ENCODE data around the gene SMARCA2.

Gene SMARCA2

DNA sequence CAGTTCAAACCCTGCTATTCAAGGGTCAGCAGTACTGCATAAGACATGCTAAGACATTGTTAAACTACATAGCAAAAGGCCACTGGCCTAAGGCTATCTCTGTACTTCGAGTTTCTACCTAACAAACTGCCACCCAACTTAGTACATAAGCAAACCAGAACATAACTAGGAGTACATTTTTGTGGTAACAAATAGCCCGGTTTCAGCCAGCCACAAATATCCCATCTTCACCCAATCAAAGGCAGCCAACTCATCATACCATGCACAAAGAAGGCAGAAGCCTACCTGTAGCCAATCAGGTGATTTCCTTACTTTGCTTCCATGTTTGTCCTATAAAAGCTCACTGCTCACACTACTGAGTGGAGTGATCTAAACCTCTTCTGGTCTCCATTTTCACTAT is 201.4 kb downstream of the SMARCA2 start:
- DNase-seq (ENCODE audit: low read depth): no peak

DNA sequence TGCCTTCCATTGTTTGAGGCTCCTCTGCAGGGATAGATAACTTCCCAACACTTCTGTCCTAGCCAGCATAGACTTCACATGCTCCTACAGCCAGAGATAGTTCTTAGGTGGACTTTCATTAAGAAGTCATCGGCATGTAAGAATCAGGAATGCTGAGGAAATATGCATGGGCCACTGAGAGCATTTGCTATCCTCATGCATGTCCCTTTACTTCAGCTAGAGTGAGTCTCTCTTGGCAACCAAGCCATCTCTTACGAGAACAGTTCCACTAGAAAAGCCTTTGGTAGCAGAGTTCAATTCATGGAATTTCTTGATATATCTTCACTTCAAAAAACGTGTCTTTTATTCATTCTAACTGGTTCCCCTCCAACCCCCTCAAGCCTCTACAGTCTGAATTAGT is 202.4 kb downstream of the SMARCA2 start:
- no peak for DNase-seq (ENCODE audit: low read depth)

DNA sequence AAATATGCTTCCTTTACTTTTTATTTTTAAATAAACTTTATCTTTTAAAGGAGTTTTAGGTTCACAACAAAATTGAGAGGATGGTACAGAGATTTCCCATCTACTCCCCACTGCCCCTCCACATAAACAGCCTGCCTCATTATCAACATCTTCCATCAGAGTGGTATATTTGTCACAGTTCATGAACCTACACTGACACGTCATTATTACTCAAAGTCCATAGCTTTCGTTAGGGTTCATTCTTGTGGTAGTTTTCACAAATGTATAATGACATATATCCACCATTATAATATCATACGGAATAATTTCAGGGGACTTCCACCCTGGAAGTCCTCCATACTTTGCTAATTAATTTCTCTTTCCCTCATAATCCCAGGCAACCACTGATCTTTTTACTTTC is 204.9 kb downstream of the SMARCA2 start:
- no peak for DNase-seq (ENCODE audit: low read depth)

DNA sequence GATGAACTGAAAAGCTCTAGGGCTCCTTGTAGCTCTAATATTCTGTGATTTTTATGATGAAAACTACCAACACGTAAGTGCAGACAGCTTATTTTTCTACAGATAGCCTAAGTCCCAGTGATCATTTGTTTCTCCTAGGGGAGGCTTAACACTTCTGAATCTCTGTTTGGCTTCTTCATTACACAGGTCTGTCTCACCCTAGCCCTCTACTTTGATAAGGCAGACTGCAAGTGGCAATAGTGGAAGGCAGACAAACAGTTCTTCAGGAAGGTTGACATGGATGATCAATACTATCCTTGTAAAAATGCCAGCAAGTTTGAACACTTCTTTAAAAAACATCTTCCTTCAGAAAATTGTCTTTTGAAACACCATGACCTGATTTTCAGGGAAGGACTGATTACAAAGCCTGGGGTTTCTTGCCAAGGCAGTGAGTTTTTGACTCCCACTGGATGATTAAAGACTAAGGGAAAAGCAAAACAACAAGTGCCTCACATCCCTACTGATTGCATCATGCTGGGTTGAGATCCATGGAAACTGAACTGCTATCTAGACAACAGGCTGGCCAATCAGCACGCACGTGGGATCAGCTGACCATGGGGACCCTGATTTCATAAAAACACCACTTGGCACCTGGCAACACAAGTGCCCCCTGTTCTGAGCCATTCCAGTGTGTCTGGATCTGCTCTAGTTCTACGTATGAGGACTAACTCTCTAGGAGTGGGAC is 212.2 kb downstream of the SMARCA2 start:
- no peak for DNase-seq (ENCODE audit: low read depth)

DNA sequence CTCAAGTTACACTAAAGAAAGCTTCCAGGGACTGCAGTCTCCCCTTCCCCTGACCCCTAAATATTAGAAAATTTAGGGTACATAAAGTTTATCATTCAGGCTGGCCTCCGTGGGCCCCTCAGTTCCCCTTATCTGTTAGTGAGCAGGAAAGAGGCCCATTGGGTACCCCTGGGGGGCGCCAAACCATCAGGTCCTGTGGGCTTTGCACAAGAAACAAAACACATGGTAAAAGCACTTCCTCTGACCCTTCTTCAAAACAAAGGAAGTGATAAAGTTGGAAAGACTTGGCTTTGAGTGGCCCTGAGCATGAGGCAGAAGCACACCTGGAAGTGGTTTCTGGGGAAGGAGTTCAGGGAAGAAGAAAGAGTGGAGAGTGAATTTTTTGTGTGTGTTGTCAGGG is 213.0 kb downstream of the SMARCA2 start:
- no peak for DNase-seq (ENCODE audit: low read depth)

DNA sequence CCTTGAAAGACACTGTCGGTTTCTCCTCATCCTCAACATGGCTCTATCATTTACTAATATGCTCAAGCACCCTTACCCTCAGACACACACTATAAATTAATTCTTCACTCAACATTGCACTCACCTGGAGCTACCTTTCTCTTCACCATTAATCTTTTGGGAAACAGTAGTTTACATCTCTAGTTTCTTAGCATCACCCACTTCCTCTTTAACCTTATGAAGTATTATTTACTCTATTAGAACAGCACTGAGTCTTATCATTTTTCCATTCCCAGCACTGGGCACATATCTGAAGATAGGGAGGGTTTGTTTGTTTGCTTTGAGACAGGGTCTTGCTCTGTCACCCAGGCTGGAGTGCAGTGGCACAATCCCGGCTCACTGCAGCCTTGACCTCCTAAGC is 213.5 kb downstream of the SMARCA2 start:
- no peak for DNase-seq (ENCODE audit: low read depth)

DNA sequence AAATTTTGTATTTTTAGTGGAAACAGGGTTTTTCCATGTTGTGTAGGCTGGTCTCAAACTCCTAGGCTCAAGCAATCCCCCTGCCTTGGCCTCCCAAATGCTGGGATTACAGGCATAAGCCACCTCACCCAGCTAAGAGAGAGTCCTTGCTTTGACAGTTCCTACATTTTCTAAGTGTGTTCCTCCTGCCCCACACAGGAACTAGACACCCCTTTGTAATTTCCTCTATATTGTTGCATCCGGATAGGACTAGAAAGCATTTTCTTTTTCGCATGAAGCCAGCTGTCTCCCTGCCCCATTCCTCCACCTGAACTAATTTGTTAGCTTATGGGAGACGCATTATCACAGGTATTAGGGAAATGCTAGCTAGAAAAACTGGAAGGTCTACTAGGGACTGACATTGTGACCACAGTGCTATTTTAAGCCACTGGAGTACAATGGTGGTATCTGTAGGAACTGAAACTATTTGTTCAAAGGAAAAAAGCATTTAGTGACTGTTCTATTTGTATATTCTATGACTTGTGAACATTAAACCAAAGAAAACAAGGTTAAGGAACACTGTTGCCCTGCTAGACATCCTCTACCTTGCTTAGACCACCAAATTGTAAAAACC is 214.1 kb downstream of the SMARCA2 start:
- DNase-seq (ENCODE audit: low read depth): no peak

DNA sequence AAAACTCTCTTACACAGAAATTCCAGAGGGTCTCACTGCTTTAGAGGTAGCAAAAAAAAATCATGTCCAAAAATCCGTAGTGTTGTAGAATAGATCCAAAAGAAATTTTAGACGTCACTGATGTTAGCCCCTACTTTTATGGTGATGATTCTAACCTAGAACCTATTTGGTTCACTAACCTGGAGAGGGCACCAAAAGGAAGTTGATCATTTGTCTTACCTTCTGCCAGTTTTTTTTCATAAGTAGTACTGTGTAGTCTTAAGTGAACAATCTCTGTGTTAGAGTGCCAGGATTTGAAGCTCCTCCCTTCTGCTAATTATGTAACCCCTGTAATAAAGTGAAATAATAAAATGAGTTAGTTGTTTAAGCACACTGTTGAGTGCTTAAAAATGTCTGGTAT is 215.2 kb downstream of the SMARCA2 start:
- no peak for DNase-seq (ENCODE audit: low read depth)

DNA sequence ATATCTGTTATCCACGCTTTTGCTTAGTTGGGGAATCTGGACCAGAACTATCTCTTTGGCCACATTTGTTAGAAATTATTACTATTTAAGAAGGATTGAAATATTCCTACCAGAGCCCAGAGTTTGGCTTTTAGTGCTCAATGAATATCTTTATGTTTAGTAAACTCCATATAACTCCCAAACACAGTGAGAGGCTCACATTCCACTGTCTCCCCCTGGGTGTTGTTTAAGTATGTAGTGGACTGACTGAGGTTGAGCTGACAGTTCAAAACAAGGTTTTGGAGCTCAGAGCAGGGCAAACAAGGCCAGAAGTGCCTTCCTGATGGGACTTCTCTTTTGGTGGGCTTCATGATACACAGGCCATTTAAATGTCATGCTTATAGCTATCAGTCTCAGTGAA is 216.0 kb downstream of the SMARCA2 start:
- no peak for DNase-seq (ENCODE audit: low read depth)

DNA sequence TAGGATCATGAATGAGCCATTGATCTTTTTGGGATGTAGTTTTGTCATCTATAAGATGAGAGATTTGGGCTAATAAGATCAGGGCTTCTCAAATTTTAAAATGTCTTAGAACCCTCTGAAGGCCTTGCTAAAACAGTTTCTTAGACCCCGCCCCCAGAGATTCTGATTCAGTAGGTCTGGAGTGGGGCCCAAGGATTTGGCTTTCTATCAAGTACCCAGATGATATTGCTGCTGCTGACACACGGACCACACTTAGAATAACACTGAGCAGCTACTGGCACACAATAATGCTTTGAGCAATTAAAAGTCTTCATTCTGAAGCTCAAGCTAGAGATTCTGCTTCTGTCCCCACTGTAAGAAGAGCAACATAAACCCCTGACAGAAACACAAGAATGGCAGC is 216.7 kb downstream of the SMARCA2 start:
- no peak for DNase-seq (ENCODE audit: low read depth)

DNA sequence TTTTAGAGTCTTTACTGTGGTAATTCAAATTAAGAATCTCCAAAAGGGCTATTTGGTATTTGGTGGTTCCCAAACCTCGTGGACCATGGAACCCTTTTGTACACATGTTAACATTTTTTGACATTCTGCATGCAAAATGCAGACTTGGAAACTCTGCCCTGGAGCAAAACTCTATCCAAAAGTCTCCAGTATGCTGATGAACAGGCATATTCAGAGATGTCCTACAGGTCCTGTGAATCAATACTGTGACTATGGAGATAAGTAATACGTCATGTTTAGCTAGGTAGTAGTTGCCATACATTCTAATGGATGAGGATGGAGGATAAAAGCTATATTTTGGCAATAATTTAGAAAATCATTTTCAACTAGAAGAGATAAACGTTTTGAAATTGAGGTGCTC is 218.1 kb downstream of the SMARCA2 start:
- DNase-seq (ENCODE audit: low read depth): no peak

DNA sequence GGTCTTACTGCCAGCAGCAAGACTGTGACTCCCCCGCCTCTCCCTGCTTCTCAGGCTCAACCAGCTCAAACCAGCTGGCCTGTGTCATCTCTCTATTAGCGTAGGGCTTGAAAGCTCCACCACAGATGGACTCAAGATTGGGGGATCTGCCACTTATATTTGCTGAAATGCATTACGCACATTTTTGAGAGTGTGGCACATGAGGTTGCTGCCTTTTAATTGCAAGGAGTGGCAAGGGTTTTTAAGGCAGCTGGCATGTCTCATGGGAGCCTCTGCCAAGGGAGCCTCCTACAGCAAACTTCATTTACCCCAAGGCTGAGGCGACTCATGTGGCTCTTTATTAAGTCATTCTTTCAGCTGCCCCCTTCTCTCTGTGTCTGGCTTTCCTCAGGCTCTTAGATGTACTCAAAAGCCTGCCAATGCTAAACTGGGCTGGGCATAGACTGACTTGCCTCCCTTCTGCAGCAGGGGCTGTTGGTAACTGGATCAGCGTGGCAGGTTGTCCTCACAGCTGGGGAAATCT is 219.3 kb downstream of the SMARCA2 start:
- no peak for DNase-seq (ENCODE audit: low read depth)

DNA sequence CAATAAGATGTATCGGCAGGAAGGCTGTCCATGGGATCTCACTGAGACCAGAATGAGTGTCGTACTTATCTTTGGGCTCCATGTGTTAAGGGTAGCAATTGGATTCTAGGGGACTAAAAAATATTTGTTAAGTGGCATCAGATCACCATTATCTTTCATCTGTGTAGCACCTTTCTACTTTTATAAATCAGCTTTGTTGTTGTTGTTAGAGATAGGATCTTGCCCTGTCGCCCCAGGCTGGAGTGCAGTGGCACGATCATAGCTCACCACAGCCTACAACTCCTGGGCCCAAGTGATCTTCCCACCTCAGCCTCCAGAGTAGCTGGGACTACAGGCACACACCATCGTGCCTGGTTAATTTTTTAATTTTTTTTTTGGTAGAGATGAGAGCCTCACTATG is 220.5 kb downstream of the SMARCA2 start:
- no peak for DNase-seq (ENCODE audit: low read depth)

DNA sequence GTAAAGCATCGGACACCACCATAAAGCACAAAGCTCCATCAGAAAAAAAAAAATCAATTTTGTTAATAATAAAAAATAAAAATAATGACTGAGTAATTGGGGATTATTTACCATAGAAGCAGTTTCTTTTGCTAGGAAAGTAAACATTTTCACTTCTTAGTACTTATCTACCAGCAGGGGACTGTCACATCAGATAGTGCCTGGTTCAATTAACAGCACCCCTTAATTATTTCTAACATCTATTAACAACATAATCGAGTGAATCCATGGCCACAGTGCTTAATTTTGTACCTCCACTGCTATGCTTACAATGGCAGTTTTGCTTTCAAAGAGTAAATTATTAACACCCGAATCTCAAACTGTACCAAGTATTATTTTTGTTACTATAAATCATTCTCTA is 221.7 kb downstream of the SMARCA2 start:
- DNase-seq (ENCODE audit: low read depth): no peak

DNA sequence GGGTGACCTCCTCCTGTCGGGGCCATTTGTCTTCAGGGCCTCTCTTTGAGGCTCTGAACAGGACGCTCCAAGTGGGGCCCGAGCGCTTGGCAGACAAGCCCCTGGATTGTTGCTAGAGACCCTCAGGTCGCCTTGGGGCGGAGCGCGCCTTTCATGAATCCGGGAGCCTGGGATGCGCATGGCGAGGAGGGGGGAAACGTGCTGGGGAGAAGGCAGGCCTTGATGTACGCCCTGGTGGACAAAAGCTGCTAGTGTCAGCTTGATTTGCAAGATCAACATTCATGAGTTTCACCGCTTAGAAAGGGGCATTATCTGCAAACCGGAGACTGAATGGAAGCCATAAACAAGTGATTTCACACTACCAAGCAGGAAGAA is 226.3 kb downstream of the SMARCA2 start:
- no peak for DNase-seq (ENCODE audit: low read depth)

DNA sequence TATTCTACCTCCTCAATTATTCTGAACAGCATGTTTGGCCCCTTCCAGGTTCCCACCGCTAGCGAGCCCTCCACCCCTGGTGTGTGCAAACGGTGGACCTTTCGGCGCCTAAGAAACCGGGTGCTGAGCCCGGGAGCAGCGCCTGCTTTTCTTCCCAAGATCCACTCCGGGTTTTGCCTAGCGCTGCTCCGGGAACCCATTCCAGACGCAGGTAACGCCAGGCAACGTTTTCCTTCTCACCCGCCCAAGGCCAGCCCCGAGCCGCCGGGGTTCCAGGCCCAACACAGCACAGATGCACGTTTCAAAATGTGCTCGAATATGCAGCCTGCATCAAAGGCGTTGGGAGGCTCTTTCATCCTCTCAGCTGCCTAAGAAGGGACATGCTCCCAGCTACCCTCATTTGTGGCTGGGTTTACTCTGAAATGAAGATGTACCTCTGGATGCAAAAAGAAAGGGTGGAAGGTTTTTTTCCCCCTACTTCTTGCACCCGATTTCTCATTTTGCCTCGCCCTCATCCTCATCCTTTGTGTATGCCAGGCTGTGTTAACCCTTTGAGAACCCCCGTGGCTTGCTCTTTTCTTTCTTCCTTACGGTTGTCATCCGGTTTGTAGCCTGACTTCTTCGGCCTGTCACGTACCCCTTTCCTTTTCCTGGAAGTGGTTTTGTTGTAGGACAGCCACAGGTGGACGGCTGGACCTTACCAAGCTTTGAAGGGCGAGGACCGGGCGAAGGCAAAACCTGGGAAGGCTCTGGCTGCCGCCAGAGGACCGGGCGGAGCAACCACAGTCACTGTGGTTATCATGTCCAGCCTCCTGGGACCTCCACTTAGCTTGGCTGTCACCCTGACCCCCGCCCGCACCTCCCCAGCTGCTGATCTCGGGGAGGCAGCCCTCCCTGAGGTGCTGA is 226.9 kb downstream of the SMARCA2 start:
- peak; percentile 44 for DNase-seq (ENCODE audit: low read depth)

DNA sequence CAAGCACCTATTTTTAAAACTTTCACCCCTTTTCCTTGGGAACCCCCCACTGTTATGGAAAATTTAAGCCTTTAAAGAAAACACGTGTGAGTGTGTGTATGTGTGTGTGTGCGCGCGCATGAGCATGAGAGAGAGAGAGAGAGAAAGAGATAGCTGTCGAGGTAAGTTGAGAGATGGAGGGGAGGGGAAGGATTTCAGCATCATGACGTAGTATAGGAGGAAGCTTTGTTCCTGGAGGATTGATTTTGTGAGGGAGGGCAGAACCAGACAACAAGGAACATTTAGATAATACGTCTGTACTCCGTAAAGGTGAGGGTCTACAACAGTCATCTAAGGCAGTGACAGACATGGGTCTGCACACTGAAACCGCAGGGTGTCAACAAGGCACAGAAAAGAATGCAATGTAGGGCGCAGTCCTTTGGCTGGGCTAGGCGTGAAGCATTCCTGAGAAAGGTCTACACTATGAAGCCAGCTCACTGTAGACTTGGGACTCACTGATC is 227.7 kb downstream of the SMARCA2 start:
- no peak for DNase-seq (ENCODE audit: low read depth)
